Liver (tissue), 9 donors: Measurements from ENCODE around the gene RTEL1. TPM values are rescaled to one million over a fixed set of nuclear protein-coding genes. Genes with fewer than 3 reads are reported as not detected.
"Not testable (repeated sequence)": the region's sequence is repeated elsewhere in the genome, so short reads cannot be mapped to it uniquely, and the experiment has no call there.

ENCODE experiments used
- DNase-seq: peaks from one replicate; pipeline ENCODE4 v3.0.0-alpha.2; 2017; ENCODE audit warnings: low spot score
- H3K27ac ChIP-seq, 2 donors: one replicate each; pipeline ENCODE4 v1.7.0; 2013; ENCODE audit warnings: inconsistent platforms in 2 of 2, low read length in 2 of 2, control low read depth in 1 of 2, low read depth in 1 of 2, mild to moderate bottlenecking in 1 of 2
- H3K27me3 ChIP-seq, 4 donors: one replicate each; pipeline versions ENCODE4 v1.6.1 to v1.7.0; 2013; ENCODE audit warnings: low read length in 3 of 4, inconsistent platforms in 1 of 4, mild to moderate bottlenecking in 1 of 4, moderate library complexity in 1 of 4; ENCODE audit not compliant: control insufficient read depth in 4 of 4, insufficient read depth in 4 of 4
- H3K36me3 ChIP-seq, 4 donors: one replicate each; pipeline versions ENCODE4 v1.6.1 to v1.7.0; 2013; ENCODE audit warnings: low read length in 3 of 4, mild to moderate bottlenecking in 3 of 4, low read depth in 1 of 4, moderate library complexity in 1 of 4; ENCODE audit not compliant: control insufficient read depth in 4 of 4, insufficient read depth in 3 of 4
- H3K4me1 ChIP-seq, 4 donors: one replicate each; pipeline versions ENCODE4 v1.6.1 to v1.7.0; 2013; ENCODE audit warnings: low read length in 3 of 4, mild to moderate bottlenecking in 3 of 4, moderate library complexity in 1 of 4; ENCODE audit not compliant: control insufficient read depth in 4 of 4, insufficient read depth in 4 of 4
- H3K4me3 ChIP-seq, 3 donors: one replicate each; pipeline versions ENCODE4 v1.6.1 to v1.7.0; 2013; ENCODE audit warnings: low read length in 3 of 3, control low read depth in 1 of 3, low read depth in 1 of 3, mild to moderate bottlenecking in 1 of 3
- H3K9ac ChIP-seq, 2 donors: one replicate each; pipeline ENCODE4 v1.7.0; 2013; ENCODE audit warnings: low read length in 2 of 2, mild to moderate bottlenecking in 2 of 2, moderate library complexity in 2 of 2, control low read depth in 1 of 2, low read depth in 1 of 2
- H3K9me3 ChIP-seq, 4 donors: one replicate each; pipeline versions ENCODE4 v1.6.1 to v1.7.0; 2013; ENCODE audit warnings: low read length in 3 of 4; ENCODE audit not compliant: control insufficient read depth in 4 of 4
- CTCF ChIP-seq: fragments of 150-350 bp; IDR thresholded peaks from 2 replicates; pipeline ENCODE4 v1.5.1; 2017; ENCODE audit warnings: improper control_type of control experiment, low read depth, low read length; ENCODE audit not compliant: missing input control
- EGR1 ChIP-seq, 2 donors: IDR thresholded peaks; 2 replicates each; pipeline ENCODE4 v1.6.1; 2016 to 2018; ENCODE audit warnings: antibody characterized with exemption in 2 of 2, low read depth in 2 of 2
- FOXA1 ChIP-seq: IDR thresholded peaks from 2 replicates; pipeline ENCODE4 v1.6.1; 2016; ENCODE audit warnings: antibody characterized with exemption
- FOXA2 ChIP-seq: IDR thresholded peaks from 2 replicates; pipeline ENCODE4 v1.6.1; 2016; ENCODE audit warnings: antibody characterized with exemption
- GABPA ChIP-seq, 2 donors: IDR thresholded peaks in 1 of 2; conservative IDR thresholded peaks in 1 of 2; 2 replicates each; pipeline ENCODE4 v1.6.1; 2016; ENCODE audit warnings: antibody characterized with exemption in 2 of 2, mild to moderate bottlenecking in 1 of 2, moderate library complexity in 1 of 2
- HNF4A ChIP-seq, 2 donors: conservative IDR thresholded peaks; 2 replicates each; pipeline ENCODE4 v1.6.1; 2016; ENCODE audit warnings: antibody characterized with exemption in 2 of 2, mild to moderate bottlenecking in 2 of 2
- HNF4G ChIP-seq: IDR thresholded peaks from 2 replicates; pipeline ENCODE4 v1.6.1; 2016; ENCODE audit warnings: antibody characterized with exemption
- JUND ChIP-seq, 2 donors: IDR thresholded peaks; 2 replicates each; pipeline ENCODE4 v1.6.1; 2016; ENCODE audit warnings: antibody characterized with exemption in 2 of 2
- MAX ChIP-seq: IDR thresholded peaks from 2 replicates; pipeline ENCODE4 v1.6.1; 2016; ENCODE audit warnings: antibody characterized with exemption
- NR2F2 ChIP-seq: IDR thresholded peaks from 2 replicates; pipeline ENCODE4 v1.6.1; 2016; ENCODE audit warnings: antibody characterized with exemption
- RAD21 ChIP-seq, 2 donors: IDR thresholded peaks; 2 replicates each; pipeline ENCODE4 v1.6.1; 2016; ENCODE audit warnings: antibody characterized with exemption in 2 of 2, mild to moderate bottlenecking in 2 of 2
- REST ChIP-seq: IDR thresholded peaks from 2 replicates; pipeline ENCODE4 v1.6.1; 2016; ENCODE audit warnings: antibody characterized with exemption, mild to moderate bottlenecking
- RXRA ChIP-seq, 2 donors: IDR thresholded peaks; 2 replicates each; pipeline ENCODE4 v1.6.1; 2017 to 2018; ENCODE audit warnings: antibody characterized with exemption in 2 of 2, mild to moderate bottlenecking in 1 of 2
- SP1 ChIP-seq: IDR thresholded peaks from 2 replicates; pipeline ENCODE4 v1.6.1; 2018; ENCODE audit warnings: antibody characterized with exemption, mild to moderate bottlenecking
- TAF1 ChIP-seq: conservative IDR thresholded peaks from 2 replicates; pipeline ENCODE4 v1.6.1; 2016; ENCODE audit warnings: antibody characterized with exemption, mild to moderate bottlenecking
- YY1 ChIP-seq: IDR thresholded peaks from 2 replicates; pipeline ENCODE4 v1.6.1; 2016; ENCODE audit warnings: antibody characterized with exemption, mild to moderate bottlenecking
- ZBTB33 ChIP-seq: IDR thresholded peaks from 2 replicates; pipeline ENCODE4 v1.6.1; 2016; ENCODE audit warnings: antibody characterized with exemption
- WGBS: extraction: QIAGEN DNeasy Blood & Tissue Kit; methylation state at CpG from one replicate; pipeline ENCODE4 v1.1.7; 2013; 5-methylcytosine and 5-hydroxymethylcytosine counted together
- polyA plus RNA-seq, 2 donors: library from polyadenylated mRNA; stranded (reverse) in 1 of 2; unstranded in 1 of 2; fragments of 200-250 nt in 1 of 2; fragments of >200 nt in 1 of 2; fragmentation: Nextera tagmentation in 1 of 2; extraction: Ambion mirVana in 1 of 2; gene quantifications; one replicate each; pipeline versions ENCODE4 v1.2.1 to v1.2.3, GENCODE V29; 2013 to 2015
- total RNA-seq, 2 donors: library from RNA; depleted of rRNA; stranded (reverse); fragments of >200 nt; gene quantifications; one replicate each; pipeline ENCODE4 v1.2.3, GENCODE V29; 2014
- TF ChIP-seq, protein P1 (sequence below): IDR thresholded peaks from 2 replicates; pipeline ENCODE4 v1.6.1; 2016; ENCODE audit warnings: antibody characterized with exemption
- donor health status: healthy.
- donor health status: healthy.
- donor health status: healthy.
- donor health status: healthy.
- donor health status: healthy.

The RTEL1 gene
- total and polyA plus RNA-seq, 4 donors, result 3.7 to 16.9 (median 7.4) TPM

DNA sequence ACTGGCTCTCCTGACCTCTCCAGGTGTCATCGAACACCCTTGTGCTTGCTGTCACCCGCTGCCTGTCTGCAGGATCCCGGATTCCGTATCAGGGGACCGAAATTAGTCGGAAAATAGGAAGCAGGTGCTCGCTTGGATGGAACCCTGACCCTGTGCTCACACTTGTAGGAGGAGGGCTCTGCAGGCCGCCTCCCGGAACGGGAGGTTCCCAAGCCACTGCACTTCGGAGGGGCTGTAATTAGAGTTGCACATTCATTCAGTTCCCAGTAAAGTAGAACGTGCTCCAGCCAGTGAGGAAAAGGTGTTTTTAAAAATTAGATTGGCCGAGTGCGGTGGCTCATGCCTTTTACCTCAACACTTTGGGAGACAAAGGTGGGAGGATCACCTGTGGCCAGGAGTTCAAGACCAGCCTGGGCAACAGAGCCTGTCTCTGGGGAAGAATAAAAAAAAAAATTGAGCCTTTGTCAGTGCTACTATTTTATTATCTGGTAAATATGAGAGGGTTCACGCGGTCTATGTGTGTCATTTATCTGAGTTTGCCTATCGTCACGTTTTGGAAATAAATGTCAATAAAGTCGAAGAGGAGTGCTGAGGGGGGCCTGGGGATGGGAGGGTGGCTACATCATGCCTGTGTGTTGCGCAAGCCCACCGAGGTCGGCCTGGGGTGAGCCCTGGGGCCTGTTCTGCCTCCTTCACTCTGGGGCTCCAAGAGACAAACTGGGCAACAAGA, 29.7 kb upstream of the RTEL1 start:
- 16% methylated on average over 22 of the region's 22 CpGs for WGBS
- peak; percentile 61 for DNase-seq
- H3K9ac ChIP-seq, result peak overlapping the region; percentile 24 to 65

DNA sequence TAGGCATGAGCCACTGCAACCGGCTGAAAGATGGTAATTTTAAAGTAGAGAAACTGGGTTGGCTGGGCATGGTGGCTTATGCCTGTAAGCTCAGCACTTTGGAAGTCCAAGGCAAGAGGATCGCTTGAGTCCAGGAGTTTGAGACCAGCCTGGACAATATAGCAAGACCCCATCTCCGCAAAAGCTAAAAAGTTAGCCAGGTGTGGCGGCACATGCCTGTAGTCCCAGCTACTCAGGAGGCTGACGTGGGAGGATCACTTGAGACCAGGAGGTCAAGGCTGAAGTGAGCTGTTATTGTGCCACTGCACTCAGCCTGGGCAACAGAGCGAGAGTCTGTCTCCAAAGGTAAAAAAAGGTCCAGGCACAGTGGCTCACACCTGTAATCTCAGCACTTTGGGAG, 27.2 kb upstream of the RTEL1 start:
- H3K4me1 ChIP-seq, H3K27me3 ChIP-seq, H3K9me3 ChIP-seq, H3K9ac ChIP-seq, H3K4me3 ChIP-seq, H3K36me3 ChIP-seq, H3K27ac ChIP-seq, DNase-seq: not testable (repeated sequence)
- 94% methylated on average over 6 of the region's 6 CpGs for WGBS

More for the DNA sequence above, 29.7 kb upstream of the RTEL1 start:
- TF ChIP-seq HNF4A (conservative IDR thresholded peaks at IDR 0.05) (peak; percentile 39 to 62), REST (peak; percentile 57), MAX (peak; percentile 84), RAD21 (IDR thresholded peaks at IDR 0.05) (peak in 1 of 2 donors; percentile 56), SP1 (peak; percentile 77), TAF1 (no peak), ZBTB33 (no peak), FOXA1 (no peak), GABPA (IDR thresholded peaks at IDR 0.05 in 1 of 2, conservative IDR thresholded peaks at IDR 0.05 in 1 of 2) (peak; percentile 63 to 83), RXRA (IDR thresholded peaks at IDR 0.05) (peak in 1 of 2 donors; percentile 47), CTCF (no peak), NR2F2 (peak; percentile 12), EGR1 (IDR thresholded peaks at IDR 0.05; ENCODE audit: low read depth in 2 of 2) (no peak), HNF4G (no peak), YY1 (peak; percentile 72), FOXA2 (no peak), JUND (IDR thresholded peaks at IDR 0.05) (no peak)
- TF ChIP-seq, protein P1, sequence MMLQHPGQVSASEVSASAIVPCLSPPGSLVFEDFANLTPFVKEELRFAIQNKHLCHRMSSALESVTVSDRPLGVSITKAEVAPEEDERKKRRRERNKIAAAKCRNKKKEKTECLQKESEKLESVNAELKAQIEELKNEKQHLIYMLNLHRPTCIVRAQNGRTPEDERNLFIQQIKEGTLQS, result peak; percentile 18
- H3K27me3 ChIP-seq, result no peaks in the 10 kb centered on the region
- H3K4me1 ChIP-seq, result peaks cover 2 to 9% (median 9%) of the 10 kb centered on the region in 4 donors
- H3K27ac ChIP-seq, result peak overlapping the region; percentile 87 to 98
- H3K9me3 ChIP-seq, result no peaks in the 10 kb centered on the region
- H3K36me3 ChIP-seq, result no peaks in the 10 kb centered on the region
- peak overlapping the region; percentile 79 to 95 (median 92) for H3K4me3 ChIP-seq
